ENCODE results near the gene SYT13.

SYT13 gene

DNA sequence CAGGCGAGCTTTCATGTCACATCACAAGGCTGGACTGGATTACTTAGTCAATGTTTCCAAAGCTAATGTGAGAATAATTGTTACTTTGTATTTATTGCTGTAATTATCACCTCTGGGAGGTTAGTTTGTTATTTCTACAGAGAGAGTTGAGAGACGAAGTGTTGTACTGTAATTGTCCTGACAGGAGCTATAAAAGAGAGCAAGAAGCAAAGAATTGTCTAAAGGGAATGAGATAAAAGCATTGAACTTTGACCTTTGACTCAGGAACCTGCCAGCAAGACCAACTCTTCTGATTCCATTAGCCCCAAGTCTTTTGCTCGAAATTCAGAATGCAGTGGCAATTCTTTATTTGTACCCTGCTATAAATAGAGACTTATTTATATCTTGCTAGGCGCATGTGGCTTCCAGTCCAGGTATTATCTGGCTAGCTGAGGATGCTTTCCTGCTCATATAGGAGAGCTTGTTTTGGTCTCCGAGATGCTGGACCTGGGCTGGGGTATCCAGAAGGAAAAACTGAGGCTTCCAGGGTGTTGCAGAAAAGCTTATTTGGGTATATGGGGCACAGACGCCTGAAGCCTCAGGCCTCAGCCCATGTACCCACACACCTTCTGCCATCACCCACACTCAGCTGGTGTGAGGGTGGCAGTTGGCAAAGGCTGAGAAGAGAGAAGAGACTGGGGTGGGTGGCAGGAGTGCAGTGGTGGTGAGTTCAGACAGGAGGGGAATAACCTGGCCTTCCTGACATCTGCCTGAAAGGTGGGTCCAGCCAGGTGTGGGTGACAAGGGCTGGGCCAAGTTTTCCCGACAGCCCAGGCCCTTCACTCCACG lies 40.7 kb downstream of the SYT13 start:
- FAIRE-seq, result no peak

DNA sequence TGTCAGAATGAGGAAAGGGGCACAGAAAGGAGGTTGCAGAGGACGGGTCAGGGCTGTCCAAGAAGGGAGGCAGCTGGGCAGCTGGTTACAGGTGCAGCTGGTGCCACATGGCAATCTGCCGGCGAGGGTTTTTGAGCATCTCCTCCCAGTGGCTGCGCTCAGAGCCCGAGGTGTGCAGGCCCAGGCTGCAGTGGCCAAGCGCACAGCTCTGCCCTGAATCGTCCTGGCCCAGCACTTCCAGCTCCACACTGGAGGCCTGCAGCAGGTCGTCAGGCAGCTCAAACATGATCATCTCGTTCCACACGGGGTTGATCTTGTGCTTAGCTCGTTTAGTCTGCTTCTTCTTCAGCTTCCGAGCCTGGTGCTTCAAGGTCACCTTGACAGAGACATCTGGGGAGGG lies 42.2 kb downstream of the SYT13 start:
- no peak for FAIRE-seq

DNA sequence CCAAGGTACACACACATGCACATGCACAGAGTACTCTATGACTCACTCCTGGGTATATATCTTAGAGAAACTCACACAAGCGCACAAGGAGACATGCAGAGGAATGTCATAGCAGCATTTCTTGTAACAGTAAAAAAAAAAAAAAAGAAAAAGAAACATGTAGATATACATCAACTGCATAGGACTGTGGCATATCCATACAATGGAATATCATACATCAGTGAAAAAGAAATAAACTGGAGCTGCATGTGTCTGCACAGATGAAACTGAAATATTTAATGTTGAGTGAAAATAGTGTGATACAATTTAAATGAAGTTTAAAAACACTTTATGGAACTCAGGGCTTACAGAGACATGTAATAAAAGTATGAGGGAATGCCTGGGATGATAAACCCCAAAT lies 46.4 kb downstream of the SYT13 start:
- no peak for FAIRE-seq

DNA sequence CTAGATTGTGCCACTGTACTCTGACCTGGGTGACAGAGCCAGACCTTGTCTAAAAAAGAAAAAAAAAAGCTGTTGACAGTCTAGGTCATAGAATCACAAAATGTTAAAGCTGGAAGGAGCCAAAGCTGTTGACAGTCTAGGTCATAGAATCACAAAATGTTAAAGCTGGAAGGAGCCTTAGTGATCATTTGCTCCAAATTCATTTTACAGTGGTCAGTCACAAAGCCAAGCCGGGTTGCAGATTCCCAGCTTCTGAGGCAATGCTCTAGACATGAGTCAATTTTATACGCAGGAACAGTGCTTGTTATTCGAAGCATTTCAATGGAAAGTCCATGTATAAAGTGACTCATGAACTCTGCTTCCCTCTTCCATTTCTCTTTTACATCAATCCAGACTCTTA lies 47.4 kb downstream of the SYT13 start:
- no peak for FAIRE-seq

DNA sequence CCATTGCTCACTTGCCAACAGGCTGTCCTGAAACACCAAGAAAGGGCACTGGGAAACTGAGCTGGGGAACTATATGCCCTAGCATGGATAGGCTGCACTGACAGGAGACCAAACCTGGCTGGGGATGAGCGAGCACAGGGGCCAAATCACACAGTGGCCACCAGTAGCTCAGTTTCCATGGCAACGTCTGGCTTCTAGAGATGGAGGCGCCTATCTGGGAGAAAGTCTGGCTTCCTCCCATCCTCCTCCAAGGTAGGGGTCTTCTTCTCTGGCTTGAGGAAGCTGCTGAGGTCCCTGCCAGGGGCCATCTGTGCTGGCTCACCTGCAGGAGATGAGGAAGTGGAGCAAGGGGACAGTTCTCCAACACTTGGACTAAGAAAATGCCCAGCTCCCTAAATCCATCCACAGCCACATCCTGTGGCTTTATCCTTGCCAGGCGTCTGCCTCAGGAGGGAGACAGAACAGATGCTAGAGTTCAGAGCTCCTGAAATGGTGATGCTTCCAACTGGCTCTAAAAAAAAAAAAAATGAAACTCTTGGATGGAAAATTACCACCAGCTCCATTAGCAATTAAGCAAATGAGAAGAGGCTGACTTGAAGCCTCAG lies 48.3 kb downstream of the SYT13 start:
- no peak for FAIRE-seq

DNA sequence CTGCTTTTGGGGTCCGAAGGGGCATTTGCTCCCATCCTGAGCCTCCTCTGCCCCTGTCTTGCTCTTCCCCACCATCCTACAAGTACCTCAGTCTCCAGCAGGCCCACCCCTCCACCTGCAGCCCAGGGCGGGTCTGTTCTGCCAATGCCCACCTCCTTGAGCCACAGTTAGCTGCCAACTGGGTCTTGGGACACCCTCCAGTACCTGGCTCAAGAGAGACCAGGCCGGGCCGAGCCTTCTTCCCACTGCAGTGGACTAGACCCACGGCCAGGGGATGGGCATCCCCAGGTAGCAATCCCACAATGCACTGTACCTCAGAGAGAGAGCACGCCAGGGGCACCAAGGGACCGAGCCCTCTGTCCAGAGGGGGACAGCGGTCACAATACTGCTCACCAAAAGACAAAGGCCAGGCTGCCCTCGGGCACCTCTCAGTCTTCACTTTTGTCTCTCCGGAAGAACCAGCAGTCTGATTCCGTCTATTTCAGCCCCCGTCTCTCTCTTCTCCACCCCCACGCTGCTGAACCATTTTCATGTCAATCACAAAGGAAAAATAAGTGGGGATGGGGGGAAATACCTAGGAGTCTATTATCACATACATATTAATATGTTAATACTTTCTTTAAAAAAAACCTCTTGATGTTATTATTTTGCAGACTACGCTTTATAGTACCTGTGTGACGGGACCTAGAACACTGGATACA lies 51.7 kb downstream of the SYT13 start:
- FAIRE-seq, result no peak

DNA sequence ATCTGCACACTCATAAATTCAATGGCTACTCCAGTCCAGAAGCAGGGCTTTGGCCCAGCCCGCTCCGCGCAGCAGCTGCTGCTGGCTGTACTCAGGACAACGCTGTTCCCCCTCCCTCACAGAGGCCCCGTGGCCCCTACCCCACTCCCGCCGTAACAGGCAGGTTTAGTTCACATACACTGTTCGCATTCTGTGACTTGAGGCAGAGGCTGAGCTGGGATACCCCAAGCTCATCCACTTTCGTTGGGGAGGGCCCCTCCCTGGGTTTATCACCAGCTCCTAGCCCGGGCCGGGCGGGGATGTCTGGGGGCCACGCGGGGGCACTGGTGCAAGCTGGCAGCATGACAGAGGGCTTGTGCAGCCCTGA lies 52.4 kb downstream of the SYT13 start:
- FAIRE-seq, result no peak

DNA sequence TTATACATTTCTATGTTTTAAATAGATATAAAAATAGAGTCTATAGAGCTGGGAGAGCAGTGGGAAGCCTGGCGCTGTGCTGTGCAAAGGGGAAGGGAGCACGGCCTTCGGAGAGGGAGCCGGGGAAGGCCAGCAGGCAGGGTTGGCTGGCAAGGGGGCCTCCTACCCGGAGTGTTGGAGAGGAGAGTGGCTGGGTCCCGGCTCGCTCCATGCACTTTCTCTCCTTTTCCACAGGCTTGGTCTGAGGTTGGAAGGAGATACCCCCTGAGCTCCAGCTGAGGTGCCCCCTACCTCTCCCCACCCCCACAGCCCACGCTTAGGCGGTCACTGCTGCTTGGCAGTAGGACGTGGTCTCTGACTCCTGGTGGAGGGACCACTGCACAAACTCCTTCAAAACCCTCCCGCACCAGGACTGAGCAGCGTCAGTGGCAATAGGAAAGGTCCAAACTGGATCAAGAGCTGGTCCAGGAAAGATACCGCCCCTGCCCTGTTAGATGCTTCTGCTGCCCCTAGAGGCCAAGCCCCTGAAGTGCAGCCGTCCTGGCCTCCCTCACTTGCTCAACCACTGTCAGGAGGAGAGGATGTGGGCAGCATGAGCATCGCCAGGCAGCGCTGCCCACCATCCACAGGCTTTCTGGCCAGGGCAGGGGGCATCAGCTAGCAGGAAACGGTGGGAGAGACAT lies 52.9 kb downstream of the SYT13 start:
- no peak for FAIRE-seq

DNA sequence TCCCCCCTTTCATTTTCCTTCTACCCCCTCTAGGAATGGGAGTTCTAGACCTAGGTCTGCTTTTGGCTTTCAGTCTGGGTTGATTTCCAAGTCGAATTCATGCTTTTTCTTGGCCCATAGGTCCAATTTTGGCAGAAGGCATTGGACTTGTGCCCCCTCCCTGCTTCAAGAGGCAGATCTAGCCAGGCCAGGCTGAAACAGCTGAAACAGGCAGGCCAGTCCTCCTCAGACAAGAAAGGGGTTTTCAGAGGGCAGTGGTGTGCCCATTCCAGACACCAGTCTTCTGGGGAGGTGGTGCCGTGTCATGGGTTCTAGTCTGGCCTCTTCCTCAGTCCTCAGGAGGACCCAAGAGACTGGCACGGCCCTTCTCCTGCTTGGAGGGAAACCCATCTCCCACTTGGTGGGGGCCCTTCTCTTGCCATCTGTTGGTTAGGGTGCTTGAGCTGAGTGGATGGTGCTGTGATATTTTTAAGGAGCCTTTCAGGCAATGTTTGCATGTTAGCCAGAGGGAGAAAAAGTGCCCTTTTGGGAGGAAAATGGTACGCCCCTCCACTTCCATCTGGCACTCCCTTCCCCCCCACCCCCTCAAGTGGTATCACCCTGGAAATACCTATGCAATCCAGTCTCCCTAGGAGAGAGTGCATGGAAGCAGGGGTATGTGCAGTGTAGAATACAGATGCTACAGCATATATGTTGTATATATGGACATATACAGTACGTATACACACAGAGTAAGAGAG lies 53.6 kb downstream of the SYT13 start:
- FAIRE-seq, result no peak

DNA sequence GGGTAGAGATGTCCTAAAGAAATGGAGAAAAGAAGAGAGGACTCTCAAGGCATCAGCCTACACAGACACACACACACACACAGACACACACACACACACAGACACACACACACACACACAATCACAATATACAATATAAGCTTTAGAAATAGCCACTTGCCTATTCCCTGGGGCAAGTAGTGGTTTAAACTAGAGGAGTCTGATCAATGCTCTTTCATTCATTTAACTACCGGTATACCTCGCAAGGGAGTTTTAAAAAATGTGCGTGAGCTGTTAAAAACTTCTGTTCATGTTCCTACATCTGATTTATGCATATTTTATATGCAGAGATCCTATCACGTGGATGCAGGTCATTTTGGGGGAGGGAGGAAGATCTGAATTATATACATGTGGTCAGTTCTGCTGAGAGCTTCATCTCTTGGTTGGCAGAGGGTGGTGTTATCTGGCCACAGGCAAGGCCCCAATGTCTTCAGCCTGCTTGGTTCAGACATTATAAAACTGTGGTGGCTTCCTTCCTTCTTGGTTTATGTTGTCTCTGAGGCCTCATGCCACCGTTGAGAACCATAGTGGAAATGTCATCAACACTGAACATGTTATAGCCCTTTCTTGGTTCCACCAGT lies 56.6 kb downstream of the SYT13 start:
- no peak for FAIRE-seq

DNA sequence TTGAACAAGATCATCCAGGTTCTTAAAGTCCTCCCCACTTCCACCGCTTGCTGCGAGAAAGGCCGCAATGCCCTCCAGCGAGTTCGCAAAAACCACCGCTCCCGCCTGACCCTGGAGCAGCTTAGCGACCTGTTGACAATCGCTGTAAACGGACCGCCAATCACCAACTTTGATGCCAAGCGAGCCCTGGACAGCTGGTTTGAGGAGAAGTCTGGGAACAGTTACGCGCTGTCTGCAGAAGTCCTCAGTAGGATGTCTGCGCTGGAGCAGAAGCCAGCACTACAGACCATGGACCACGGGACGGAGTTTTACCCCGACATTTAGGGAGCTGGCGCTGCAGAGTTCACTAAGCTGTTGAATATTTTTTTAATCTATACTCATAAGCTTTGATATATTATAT lies 58.3 kb downstream of the SYT13 start:
- no peak for FAIRE-seq

DNA sequence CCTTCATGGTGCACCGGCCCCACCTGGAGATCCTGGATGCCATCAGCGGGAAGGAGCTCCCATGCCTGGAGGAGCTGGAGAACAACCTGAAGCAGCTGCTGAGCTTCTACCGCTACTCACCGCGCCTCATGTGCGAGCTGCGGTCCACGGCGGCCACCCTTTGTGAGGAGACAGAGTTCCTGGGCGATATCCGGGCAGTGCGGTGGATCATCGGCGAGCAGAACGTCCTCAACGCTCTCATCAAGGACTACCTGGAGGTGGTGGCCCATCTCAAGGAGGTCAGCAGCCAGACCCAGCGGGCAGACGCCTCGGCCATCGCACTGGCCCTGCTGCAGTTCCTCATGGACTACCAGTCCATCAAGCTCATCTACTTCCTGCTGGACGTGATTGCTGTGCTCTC lies 59.2 kb downstream of the SYT13 start:
- no peak for FAIRE-seq

DNA sequence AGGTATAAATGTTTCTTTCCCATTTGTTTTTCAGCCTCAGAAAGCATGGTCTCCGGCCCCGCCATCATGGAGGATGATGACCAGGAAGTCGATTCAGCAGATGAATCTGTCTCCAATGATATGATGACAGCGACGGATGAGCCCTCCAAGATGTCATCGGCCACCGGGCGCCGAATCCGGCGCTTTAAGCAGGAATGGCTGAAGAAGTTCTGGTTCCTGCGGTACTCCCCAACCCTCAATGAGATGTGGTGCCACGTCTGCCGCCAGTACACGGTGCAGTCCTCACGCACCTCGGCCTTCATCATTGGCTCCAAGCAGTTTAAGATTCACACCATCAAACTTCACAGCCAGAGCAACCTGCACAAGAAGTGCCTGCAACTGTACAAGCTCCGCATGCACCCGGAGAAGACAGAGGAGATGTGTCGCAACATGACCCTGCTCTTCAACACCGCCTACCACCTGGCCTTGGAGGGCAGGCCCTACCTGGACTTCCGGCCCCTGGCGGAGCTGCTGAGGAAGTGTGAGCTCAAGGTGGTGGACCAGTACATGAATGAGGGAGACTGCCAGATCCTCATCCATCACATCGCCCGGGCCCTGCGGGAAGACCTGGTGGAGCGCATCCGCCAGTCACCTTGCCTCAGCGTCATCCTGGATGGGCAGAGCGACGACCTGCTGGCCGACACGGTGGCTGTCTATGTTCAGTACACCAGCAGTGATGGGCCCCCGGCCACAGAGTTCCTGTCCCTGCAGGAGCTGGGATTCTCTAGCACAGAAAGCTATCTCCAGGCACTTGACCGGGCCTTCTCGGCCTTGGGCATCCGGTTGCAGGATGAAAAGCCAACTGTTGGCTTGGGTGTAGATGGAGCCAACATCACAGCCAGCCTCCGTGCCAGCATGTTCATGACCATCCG lies 59.9 kb downstream of the SYT13 start:
- no peak for FAIRE-seq

DNA sequence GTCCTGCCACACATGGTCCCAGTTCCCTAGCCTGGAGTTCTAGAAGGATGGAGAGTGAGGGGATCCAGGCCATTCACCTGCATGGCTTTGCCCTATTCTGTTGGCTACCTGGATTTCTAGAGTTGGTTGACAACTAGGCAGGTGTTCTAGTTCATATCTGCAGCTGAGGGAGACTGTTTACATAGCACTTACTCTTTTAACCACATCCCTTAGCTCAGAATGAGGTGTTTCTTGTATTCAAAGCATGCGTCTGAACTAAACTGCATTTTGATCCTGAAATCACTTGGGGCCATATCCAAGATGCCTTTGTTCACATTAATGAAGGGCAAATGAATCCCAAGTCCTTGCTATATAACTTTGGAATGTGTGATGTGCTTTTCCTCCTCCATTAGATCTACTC lies 60.9 kb downstream of the SYT13 start:
- no peak for FAIRE-seq

DNA sequence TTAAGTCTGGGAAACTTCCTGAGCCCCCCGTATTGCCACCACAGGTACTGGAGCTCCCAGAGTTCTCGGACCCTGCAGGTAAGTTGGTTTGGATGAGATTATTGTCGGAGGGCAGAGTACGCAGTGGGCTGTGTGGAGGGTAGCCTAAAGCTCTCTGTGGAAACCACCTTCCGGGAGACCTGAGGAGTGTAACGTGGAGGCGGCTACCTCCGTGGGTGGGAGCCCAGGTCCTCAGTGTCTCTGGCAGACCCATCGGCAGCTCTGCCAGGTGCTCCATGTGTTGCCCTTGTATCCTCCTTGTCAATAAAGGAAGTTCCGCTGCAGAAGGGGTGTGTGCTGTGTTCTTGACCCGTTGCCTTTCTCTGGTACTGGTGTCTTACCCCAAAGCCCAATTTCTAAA lies 61.4 kb downstream of the SYT13 start:
- FAIRE-seq, result no peak

DNA sequence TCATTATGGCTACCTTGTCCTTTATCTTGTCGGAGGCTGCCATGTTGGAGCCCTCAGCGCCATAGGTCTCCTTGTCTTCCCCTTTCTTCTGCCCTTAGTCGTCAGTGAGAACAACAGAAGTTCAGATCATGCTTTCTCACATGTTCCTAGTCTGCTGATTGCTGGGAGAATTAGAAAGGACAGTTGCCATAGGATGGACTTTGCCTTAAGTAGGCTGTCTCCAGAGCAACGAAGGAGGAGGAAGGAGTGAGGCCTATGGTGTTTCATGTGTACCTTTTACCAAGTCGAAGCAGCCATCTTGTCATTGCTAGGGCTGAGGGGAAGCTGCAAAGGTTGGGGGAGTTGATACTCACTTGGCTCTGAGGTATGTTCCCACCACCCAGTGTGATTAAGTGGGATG lies 62.6 kb downstream of the SYT13 start:
- no peak for FAIRE-seq

DNA sequence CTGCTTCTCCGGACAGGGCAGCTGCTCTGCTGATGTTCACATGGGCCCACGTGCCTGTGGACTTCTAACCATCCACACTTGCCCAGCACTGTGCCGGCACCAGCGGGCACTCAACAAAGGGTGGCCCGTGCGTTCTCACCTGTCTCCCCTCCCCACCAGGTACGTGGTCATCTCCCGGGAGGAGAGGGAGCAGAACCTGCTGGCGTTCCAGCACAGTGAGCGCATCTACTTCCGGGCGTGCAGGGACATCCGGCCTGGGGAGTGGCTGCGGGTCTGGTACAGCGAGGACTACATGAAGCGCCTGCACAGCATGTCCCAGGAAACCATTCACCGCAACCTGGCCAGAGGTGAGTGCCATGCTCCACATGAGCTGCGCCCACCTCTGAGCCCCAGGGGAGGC lies 66.7 kb downstream of the SYT13 start:
- FAIRE-seq, result no peak

DNA sequence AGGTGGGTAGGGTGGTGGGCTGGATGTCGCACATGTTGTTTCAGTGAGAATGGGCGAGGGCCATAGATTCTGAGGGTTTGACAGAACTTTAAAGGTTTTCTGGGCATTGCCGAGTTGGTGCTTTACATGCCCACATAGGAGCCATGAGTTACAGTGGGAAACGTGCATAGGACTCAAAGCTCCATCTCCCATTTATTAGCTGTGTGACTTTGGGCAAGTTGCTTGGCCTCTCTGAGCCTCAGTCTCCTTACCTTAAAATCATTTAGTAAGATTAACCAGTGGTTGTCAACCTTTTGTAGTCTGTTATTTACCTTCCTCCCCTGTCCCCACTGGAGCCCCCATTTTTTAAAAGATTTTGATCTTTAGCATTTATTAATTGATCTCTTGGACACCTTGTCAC lies 67.4 kb downstream of the SYT13 start:
- FAIRE-seq, result no peak

DNA sequence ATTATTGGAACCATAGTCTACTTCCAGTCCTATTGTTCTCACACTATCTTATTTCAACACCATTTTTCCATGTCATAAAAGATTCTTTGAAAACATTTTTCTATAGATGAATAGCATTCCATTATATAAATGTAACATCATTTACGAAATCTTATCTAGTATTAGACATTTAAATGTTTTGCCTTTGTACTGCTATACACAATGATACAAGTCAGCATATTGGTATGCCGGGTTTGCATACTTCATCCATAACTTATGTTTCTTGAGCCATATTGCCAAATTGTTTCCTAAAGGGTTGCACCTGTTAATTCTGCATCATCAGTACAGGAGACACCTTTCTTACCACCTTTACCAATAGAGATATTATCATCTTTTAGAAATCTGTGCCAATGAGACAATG lies 68.2 kb downstream of the SYT13 start:
- no peak for FAIRE-seq

DNA sequence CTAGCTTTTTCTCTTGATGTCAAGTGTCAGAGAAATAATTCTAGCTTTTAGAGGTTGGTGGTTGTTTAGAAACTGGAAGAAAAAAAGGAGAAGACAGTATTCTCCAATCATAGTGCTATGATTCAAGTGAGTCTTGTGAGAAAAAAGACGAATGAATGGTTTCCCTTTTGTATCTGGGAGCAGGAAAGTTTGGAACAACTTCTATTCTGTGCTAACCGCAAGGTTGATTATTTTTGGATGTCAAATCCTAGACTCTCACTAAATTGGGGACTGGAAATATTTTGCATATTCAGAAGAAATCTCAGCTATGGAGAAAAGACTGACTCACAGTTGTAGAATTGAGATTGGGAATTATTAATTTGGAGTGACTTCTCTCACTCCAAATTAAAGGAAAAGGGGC lies 69.2 kb downstream of the SYT13 start:
- no peak for FAIRE-seq

DNA sequence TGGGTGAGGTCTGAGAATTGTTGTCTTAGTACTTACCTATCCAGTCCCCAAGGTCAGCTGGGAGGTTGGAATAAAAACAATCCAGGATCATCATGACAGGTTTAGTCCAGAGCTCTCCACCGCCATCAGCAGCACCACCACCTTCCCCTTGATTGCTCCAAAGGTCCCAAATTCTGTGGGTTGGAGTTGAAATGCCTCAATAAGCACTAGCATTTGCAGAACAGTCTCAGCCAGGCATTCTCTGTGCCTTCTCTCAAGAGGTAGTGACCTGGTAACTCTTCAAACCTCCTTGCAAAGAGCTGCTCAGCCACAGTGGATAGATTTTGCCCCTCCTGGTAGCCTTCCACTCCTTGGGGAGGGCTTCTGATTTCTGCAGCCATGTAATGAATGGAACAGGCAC lies 70.1 kb downstream of the SYT13 start:
- FAIRE-seq, result no peak

Measured in G401.6 (cell line).